GM21619 (cell line): ENCODE results near the gene KIF2C.
"Not testable (repeated sequence)": the region's sequence is repeated elsewhere in the genome, so short reads cannot be mapped to it uniquely, and the experiment has no call there.

Experiments
- ATAC-seq: cut with Tn5 transposase; IDR thresholded peaks from one replicate; pipeline ENCODE4 v1.9.1; 2021; ENCODE audit not compliant: unreplicated experiment

Gene KIF2C

GRCh38 chr1:44718091-44718490 lies 21.5 kb upstream of the KIF2C start:
- no peak for ATAC-seq

- ATAC-seq, result no peak
Measured at GRCh38 chr1:44719318-44719717, 20.3 kb upstream of the KIF2C start.

GRCh38 chr1:44720281-44720680 lies 19.4 kb upstream of the KIF2C start:
- ATAC-seq, result no peak

GRCh38 chr1:44721485-44722361 lies 17.9 kb upstream of the KIF2C start:
- peak; percentile 75 for ATAC-seq

GRCh38 chr1:44723064-44723463 lies 16.6 kb upstream of the KIF2C start:
- ATAC-seq, result no peak

GRCh38 chr1:44723496-44724295 lies 15.9 kb upstream of the KIF2C start:
- no peak for ATAC-seq

GRCh38 chr1:44724296-44724954 lies 15.2 kb upstream of the KIF2C start:
- no peak for ATAC-seq

- ATAC-seq, result no peak
Measured at GRCh38 chr1:44724955-44725698, 14.5 kb upstream of the KIF2C start.

GRCh38 chr1:44730741-44731512 lies 8.7 kb upstream of the KIF2C start, which contains the start of gene RNU5D-1:
RNU5D-1 (minus strand) TSS chr1:44731170.
- ATAC-seq, result peak; percentile 52

GRCh38 chr1:44733365-44733764 lies 6.3 kb upstream of the KIF2C start:
- ATAC-seq, result no peak

- ATAC-seq, result no peak
Measured at GRCh38 chr1:44733784-44734183, 5.9 kb upstream of the KIF2C start.

GRCh38 chr1:44735992-44736391 lies 3.6 kb upstream of the KIF2C start:
- no peak for ATAC-seq

GRCh38 chr1:44738953-44739306 lies 707 bp upstream of the KIF2C start:
- not testable (repeated sequence) for ATAC-seq

GRCh38 chr1:44740179-44740617 lies 561 bp downstream of the KIF2C start:
- ATAC-seq, result no peak

- no peak for ATAC-seq
Measured at GRCh38 chr1:44743211-44743610, 3.6 kb downstream of the KIF2C start.

GRCh38 chr1:44747878-44748277 lies 8.2 kb downstream of the KIF2C start:
- no peak for ATAC-seq

- peak; percentile 53 for ATAC-seq
Measured at GRCh38 chr1:44757420-44757819, 17.8 kb downstream of the KIF2C start.

GRCh38 chr1:44759077-44759476 lies 19.4 kb downstream of the KIF2C start:
- no peak for ATAC-seq

GRCh38 chr1:44760876-44761275 lies 21.2 kb downstream of the KIF2C start:
- no peak for ATAC-seq

GRCh38 chr1:44766421-44766820 lies 26.8 kb downstream of the KIF2C start:
- ATAC-seq, result not testable (repeated sequence)
